Spleen (tissue), 7 donors: ENCODE measurements around the gene RAPSN.

ENCODE experiments used
- POLR2A ChIP-seq, 3 donors: fragments of 450-650 bp; IDR thresholded peaks; one replicate each; pipeline ENCODE4 v1.5.1; 2017; ENCODE audit warnings: antibody characterized with exemption in 3 of 3, mild to moderate bottlenecking in 1 of 3
- POLR2AphosphoS5 ChIP-seq, 3 donors: sonication (generic); formaldehyde crosslinking; IDR thresholded peaks; one replicate each; pipeline ENCODE4 v1.5.1; 2017; ENCODE audit warnings: antibody characterized with exemption in 3 of 3
- TF ChIP-seq, protein P1 (sequence below), 11 experiments: fragments of 200-600 bp in 7 of 11; fragments of 450-650 bp in 4 of 11; sonication (generic) in 4 of 11; IDR thresholded peaks in 8 of 11; conservative IDR thresholded peaks in 3 of 11; 1 replicate in 7 of 11; 2 replicates in 4 of 11; pipeline versions ENCODE4 v1.4.0 to v1.8.0; 2016 to 2021; ENCODE audit warnings: antibody characterized with exemption in 11 of 11, inconsistent platforms in 4 of 11, mild to moderate bottlenecking in 1 of 11
- donor health status: DM: no; HTN: no; CAD: no; lungs with moderate emphysema.
- donor health status: DM: no; HTN: no; CAD: no.
- donor health status: DM: no; HTN: no; CAD: no.

DNA sequence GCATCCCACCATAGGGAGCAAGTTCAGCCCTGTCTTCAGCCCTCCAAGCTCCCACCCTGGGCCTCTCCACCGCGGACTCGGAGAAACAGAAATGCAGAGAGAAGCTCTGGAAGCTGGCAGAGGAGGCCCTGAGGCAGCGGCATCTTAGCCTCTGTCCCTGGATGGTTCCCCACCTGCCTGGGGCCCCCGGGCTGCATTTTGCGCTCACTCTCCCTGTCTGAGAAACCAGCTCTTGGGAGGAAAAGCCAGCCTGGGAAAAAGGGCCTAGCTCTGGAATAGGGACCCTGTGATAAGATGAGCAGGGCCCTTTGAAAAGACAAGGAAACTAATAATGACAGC is 58.5 kb downstream of the RAPSN start:
- TF ChIP-seq, protein P1, sequence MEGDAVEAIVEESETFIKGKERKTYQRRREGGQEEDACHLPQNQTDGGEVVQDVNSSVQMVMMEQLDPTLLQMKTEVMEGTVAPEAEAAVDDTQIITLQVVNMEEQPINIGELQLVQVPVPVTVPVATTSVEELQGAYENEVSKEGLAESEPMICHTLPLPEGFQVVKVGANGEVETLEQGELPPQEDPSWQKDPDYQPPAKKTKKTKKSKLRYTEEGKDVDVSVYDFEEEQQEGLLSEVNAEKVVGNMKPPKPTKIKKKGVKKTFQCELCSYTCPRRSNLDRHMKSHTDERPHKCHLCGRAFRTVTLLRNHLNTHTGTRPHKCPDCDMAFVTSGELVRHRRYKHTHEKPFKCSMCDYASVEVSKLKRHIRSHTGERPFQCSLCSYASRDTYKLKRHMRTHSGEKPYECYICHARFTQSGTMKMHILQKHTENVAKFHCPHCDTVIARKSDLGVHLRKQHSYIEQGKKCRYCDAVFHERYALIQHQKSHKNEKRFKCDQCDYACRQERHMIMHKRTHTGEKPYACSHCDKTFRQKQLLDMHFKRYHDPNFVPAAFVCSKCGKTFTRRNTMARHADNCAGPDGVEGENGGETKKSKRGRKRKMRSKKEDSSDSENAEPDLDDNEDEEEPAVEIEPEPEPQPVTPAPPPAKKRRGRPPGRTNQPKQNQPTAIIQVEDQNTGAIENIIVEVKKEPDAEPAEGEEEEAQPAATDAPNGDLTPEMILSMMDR (IDR thresholded peaks at IDR 0.05 in 8 of 11, conservative IDR thresholded peaks at IDR 0.05 in 3 of 11), result no peak
- TF ChIP-seq POLR2AphosphoS5 (IDR thresholded peaks at IDR 0.05) (no peak), POLR2A (IDR thresholded peaks at IDR 0.05) (no peak)
